ENCODE data around the gene SLIT3. TPM values are rescaled to one million over a fixed set of nuclear protein-coding genes. Genes with fewer than 3 reads are reported as not detected.
A peak's percentile ranks its signal among the peaks of the same experiment; 100 is the strongest.

The SLIT3 gene
- polyA plus RNA-seq, 4 donors, result 55.4 to 60.5 (median 57.8) TPM

- no peak for DNase-seq (ENCODE audit: low read depth in 4 of 4, low spot score in 3 of 4)
These were observed 560.7 kb downstream of the SLIT3 start for GRCh38 chr5:168740092-168740800.

- DNase-seq (ENCODE audit: low read depth in 4 of 4, low spot score in 3 of 4), result no peak
These were observed 563.9 kb downstream of the SLIT3 start for GRCh38 chr5:168737066-168737465.

DNA sequence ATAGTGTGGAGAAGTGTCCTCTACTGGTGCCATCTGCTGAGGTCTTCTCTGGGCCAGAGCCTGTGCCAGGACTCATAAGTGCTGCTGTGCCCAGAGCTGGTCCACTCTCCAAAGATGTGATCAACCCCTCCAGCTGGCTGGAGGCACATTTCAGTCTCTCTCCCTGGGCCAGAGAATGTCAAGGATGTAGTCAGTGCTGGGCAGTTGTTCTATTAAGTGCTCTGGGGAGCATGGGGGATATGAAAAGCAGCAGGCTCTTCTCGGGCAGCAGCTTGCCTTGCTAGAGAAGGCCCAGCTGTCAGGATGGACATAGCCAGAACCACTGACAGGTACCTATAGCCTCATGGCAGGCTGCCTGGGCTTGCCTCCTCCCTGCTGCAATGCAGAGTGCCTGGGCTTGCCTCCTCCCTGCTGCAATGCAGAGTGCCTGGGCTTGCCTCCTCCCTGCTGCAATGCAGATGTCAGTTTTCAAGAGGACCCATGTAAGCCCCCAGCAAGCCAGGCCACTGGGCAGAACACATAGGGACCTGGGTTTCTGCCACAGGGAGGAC lies 564.6 kb downstream of the SLIT3 start:
- no peak for DNase-seq (ENCODE audit: low read depth in 4 of 4, low spot score in 3 of 4)

- no peak for DNase-seq (ENCODE audit: low read depth in 4 of 4, low spot score in 3 of 4)
These were observed 566.2 kb downstream of the SLIT3 start for GRCh38 chr5:168734620-168735300.

DNA sequence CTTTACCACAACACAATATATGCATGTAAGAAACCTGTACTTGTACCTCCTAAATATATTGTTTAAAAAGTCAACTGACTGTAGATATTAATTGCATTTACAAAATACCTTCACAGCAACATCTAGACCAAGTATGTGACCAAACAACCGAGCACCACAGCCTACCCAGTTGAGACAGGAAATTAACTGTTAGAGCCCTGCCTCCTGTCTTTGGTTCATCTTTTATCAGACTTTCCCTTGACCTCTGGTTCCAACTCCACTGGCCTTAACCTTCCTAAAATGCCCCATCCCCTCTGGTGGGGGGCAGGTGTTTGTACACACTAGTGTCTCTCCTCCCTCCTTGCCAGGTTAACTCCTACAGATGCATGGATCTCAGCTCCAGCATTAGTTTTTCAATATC lies 566.8 kb downstream of the SLIT3 start:
- DNase-seq (ENCODE audit: low read depth in 4 of 4, low spot score in 3 of 4), result no peak

DNA sequence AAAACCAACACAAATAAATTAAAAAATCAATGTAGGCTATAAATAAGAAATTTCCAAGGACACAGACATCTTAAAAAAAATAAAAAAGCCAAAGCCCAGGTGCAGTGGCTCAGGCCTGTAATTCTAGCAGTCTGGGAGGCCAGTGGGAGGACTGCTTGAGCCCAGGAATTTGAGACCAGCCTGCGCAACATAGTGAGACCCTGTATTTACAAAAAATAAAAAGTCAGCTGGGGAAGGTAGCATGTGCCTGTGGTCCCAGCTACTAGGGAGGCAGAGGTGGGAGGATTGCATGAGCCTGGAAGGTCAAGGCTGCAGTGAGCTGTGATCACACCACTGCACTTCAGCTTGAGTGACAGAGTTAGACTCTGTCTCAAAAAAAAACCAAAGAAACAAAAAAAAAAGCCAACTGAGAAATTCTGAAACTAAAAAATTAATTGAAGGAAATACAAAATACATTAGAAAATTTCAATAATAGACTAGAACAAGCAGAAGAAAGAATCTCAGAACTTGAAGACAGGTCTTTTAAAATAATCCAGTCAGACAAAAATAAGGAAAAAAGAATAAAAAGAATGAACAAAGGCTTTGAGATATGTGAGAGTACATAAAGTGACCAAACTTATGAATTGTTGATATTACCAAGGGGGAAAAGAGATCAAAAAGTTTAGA lies 572.3 kb downstream of the SLIT3 start:
- DNase-seq (ENCODE audit: low read depth in 4 of 4, low spot score in 3 of 4), result no peak

- no peak for DNase-seq (ENCODE audit: low read depth in 4 of 4, low spot score in 3 of 4)
These were observed 573.4 kb downstream of the SLIT3 start for GRCh38 chr5:168727547-168727946.

- no peak for DNase-seq (ENCODE audit: low read depth in 4 of 4, low spot score in 3 of 4)
These were observed 574.6 kb downstream of the SLIT3 start for GRCh38 chr5:168726342-168726741.

GRCh38 chr5:168724227-168724626 lies 576.7 kb downstream of the SLIT3 start:
- DNase-seq (ENCODE audit: low read depth in 4 of 4, low spot score in 3 of 4), result no peak

- DNase-seq (ENCODE audit: low read depth in 4 of 4, low spot score in 3 of 4), result no peak
These were observed 577.9 kb downstream of the SLIT3 start for GRCh38 chr5:168723037-168723436.

DNA sequence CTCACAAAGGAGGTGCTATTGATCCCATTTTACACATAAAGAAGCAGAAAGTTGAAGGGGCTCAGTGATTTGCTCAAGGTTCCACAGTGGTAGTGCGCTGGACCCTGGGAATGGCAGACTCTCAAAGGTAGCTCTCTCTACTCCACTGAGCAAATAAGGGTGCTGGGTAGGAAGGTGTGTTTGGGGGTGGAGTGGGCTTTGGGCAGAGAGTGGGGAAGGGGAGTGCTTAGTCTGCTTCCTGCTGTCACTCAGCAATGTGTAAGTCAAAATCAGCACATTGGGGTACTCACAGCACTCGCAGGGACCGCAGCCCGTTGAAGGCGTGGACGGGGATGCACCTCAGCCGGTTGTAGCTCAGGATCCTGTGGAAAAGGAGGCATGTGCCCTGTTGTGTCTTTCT lies 579.0 kb downstream of the SLIT3 start:
- no peak for DNase-seq (ENCODE audit: low read depth in 4 of 4, low spot score in 3 of 4)

- DNase-seq (ENCODE audit: low read depth in 4 of 4, low spot score in 3 of 4), result no peak
These were observed 579.8 kb downstream of the SLIT3 start for GRCh38 chr5:168721002-168721753.

GRCh38 chr5:168720575-168720974 lies 580.4 kb downstream of the SLIT3 start:
- no peak for DNase-seq (ENCODE audit: low read depth in 4 of 4, low spot score in 3 of 4)

DNA sequence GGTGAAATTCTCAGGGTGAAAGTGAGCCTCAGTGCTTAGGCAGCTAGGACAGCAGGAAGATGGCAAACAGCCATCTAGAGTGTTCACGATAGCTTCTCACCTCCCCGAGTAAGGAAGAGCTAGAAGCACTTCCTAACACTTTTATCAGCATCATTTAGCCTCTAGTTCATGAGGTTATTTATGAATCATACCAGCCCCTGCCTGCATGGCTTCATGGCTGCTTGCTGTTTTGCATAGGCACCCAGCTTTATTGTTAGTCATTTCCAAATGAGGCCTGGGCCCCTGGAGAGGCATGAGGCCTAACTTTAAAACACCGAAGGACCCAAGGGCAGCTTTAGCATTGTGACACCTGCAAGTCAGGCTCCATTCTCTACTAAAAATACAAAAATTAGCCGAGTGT lies 586.9 kb downstream of the SLIT3 start:
- DNase-seq (ENCODE audit: low read depth in 4 of 4, low spot score in 3 of 4), result no peak

GRCh38 chr5:168713051-168713450 lies 587.9 kb downstream of the SLIT3 start:
- DNase-seq (ENCODE audit: low read depth in 4 of 4, low spot score in 3 of 4), result no peak

GRCh38 chr5:168712280-168712924 lies 588.5 kb downstream of the SLIT3 start:
- no peak for DNase-seq (ENCODE audit: low read depth in 4 of 4, low spot score in 3 of 4)

DNA sequence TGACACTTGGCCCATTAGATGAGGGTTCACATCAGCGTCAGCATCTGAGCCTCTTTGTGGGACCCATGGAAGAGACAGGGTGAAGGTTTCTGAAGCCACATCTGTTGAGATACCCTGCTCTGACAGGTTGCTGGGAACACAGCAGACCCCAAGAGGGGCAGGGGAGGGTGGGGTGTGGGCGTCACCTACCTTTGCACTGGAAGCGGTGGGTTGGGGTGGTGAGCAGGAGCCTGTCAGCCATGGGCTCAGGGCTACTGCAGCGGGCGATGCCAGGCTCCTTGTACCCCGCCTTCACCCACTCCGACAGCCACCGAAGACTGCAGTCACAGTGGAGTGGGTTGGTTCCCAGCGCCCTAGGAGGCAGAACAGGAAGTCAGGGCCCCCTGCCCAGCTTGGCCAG lies 590.2 kb downstream of the SLIT3 start:
- no peak for DNase-seq (ENCODE audit: low read depth in 4 of 4, low spot score in 3 of 4)

GRCh38 chr5:168707716-168708695 lies 592.9 kb downstream of the SLIT3 start:
- DNase-seq (ENCODE audit: low read depth in 4 of 4, low spot score in 3 of 4), result no peak

GRCh38 chr5:168706655-168707069 lies 594.3 kb downstream of the SLIT3 start:
- DNase-seq (ENCODE audit: low read depth in 4 of 4, low spot score in 3 of 4), result peak in 2 of 4 donors; percentile 20 to 40
